HG03432 (cell line): ENCODE results near the gene P2RX6.
A peak's percentile ranks its signal among the peaks of the same experiment; 100 is the strongest.

Experiments used
- ATAC-seq: cut with Tn5 transposase; IDR thresholded peaks from one replicate; pipeline ENCODE4 v1.9.1; 2021; ENCODE audit warnings: mild to moderate bottlenecking, moderate library complexity; ENCODE audit not compliant: unreplicated experiment

P2RX6 gene

DNA sequence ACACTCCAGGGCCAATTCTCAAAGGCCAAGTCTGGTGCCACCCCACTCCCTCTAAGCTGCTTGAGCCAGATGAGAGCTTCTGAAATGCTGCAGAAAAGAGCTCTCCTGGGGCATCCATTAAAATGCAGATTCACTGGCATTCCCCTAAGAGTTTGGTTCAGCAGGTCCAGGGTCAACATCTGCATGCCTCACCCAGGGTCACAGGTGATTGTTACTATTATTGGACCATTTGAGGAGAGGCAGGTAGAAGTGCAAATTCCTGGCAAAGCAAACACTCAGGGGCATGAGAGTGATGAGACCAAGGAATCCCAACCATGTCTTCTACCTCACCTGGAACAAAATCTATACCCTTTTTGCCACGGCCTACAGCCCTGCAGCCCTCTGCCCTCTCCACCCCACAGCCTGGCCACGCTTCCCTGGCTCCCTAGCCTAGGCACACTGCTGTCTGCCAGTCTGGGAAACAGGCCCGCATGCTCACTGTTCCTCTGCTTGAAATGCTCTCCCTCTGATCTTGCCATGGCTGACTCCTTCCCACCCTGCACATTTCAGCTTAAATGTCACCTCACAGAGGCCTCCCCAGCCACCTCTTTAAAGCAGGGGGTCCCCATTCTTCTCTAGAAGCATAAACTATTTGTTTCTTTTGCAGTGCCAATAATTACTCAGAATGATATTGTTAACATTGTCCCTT is 4.4 kb upstream of the P2RX6 start:
- no peak for ATAC-seq

DNA sequence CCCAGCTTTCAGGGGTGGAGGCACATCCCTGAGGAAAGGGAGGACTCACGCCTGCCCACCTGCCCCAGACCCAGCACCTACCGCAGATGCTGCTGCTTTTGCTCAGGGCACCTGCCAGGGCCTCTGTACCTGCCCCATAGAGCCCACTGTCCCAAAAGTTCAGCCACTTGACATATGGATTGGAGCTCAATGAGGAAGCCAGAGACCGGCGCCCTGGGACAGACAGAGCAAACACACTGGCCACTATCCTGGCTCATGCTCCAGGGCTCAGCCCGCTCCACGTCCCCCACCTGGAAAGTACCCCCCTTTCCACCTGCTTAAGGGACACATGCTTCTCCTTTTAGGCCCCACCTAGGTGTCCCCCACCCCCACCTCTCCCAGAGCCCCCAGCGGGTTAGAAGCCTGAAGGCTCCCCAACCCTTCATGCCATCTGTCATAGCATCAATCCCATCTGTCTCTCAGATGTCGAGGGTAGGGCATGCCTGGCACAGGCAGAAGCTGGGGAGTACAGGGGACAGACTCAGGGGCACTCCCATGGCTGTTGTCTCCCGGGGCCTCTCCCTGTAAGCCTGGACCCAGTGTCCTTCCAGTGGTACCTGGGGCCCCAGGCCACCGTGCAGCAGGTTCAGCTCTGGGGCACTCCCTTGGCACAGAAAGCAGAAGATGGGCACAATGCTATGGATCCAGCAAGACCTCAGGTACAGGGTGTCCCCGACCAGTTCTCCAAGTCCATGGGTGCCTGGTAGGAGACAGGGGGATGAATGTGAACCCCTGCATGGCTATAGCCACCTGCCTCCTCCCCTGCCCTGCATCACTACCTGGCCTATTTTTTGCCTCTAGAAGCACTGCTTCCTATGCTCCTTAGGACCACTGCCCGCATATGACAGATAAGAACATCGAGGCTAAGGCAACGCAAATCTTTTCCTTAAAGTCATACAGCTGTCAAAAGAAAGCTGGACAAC is 2.2 kb upstream of the P2RX6 start:
- ATAC-seq, result no peak

DNA sequence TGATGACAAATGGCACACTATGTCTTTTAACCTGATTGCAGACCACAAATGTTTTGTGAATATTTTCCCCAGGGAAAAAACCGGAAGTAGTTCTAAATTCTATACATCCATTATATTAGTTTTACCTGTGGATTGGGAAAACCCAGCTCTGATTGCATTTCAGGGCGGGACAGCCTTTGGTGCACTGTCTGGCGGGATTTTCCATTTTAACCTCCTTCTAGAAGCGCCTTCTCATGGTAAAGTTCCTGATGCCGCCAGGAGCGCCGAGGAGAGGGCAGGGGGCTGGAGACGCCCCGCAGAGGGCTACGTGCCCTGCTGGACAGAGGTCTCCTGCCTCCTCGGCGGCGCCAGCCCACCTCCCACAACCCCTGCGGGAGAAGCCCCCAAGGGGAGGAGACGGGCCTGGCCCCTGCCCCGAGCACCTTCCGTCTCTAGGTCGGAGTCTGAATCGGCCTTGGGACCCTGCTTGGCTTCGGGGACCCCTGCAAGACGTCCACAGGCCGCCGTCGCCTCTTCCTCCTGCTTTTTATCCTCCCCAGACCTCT is 1.2 kb upstream of the P2RX6 start:
- no peak for ATAC-seq

DNA sequence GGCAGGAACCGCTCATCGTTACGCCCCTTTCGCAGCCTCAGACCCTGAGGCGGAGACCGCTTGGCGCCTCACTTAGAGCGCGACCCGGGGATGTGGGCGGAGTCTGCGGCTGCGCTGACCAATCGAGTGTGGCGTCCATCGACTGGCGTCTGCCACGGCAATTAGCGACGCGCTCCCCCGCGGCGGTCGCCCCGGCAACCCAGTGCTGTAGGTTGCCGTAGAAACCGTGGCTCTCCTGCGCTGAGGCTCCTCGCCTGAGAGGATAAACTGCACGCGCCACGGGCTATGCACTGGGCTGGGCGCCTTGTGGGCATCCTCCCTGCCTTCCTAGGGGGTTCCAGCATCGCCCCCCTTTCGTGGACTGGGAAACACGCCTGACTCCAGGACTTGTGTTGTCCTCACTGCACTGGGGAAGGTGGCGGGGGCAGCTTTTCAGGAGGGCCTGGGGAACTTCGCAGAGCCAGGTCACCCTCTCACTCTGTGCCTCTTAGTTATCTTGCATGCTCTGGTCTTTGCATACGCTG is 701 bp upstream of the P2RX6 start:
- ATAC-seq, result peak; percentile 88

DNA sequence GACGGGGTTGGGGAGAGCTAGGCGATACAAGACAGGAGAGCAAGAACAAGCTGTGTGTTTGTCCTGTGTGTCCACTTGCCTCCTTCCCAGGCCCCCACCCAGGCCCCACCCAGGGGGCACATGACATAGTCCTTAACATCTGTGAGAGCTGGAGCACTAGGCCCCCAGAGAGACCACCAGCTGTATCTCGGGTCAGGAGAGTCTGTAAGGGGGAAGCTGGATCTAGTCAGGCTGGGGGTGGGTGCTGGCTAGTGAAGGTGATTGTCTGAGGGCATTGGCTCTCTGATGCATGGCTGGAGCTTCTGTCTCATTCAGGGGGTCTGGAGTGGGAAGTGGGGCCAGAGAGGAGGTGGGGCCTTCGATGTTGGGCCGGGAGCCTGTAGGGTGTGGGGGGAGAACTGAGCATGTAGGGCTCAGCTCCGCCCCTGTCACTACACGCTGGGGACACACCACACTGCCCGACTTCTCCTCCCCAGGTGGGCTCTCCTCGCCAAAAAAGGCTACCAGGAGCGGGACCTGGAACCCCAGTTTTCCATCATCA is 571 bp downstream of the P2RX6 start:
- no peak for ATAC-seq

DNA sequence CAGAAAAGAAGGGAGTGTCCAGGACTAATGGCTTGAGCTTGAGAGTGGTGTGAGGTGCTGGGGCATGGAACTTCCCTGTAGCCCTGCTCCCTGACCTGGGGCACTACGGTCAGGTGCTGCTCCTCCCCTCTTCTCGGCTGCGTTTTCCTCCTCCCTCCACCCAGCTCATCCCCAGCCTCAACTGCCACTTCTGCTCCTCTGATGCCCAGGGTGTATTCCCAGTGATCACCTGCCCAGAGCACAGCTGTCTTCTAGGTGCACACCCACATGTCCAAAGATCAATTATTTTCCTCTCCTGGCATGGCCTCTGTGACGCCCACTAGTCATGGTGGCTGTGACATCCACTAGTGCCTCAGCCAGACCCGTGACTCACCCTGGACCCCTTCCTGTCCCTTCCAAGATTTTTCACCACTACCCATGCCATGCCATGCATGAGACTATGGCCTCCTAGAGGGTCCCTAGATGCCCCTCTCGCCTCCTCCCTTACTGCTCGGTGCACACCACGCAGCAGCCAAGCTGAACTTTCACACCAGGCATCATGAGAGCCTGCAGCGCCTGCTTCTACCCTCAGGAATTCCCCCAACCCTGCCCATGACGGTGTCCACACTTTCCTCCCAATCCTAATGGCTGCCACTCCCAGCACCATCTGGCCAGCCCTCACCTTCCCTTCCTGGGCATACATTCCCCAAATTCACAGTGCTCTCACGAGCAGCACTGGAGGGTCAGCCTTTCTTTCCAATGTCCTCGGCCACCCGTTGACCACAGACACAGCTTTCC is 1.9 kb downstream of the P2RX6 start:
- no peak for ATAC-seq

DNA sequence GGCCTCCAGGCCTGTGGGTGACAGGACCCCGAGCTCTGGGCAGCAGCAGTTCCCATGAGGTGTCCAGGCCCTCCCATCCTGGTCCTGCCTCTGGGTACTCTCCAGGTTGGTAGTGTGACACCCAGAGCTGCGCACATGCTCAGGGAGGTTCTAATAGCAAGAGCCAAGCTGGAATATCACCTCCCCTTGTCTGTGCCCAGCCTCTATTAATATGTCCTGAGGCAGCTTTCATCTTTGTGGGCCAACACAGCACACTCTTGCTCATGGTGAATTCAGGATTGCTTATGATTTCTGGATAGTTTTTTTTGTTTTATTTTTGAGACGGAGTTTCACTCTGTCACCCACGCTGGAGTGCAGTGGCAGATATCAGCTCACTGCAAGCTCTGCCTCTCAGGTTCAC is 3.3 kb downstream of the P2RX6 start:
- ATAC-seq, result no peak

DNA sequence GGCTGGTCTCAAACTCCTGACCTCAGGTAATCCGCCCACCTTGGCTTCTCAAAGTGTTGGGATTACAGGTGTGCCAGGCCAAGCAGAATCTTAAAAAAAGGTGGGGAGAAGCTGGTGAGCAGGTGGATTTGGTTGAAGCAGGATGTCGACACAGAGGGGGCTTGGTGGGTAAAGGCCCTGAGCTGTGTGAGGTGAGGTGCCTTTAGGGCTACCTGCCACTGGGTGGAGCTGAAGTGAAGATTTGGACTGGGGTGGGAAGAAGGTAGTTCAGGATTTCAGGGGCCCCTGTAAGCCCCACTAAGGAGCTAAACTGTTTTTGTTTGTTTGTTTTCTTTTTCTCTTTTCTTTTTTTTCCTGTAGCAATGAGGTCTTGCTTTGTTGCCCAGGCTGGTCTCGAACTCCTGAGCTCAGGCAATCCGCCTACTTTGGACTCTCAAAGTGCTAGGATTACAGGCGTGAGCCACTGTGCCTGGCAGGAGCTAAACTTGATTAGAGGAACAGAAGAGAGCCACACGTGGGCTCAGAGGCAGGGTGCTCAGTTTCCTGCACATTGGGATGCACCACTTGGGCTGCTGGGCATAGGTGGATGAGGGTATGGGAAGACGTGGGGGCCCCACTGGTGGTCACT is 6.0 kb downstream of the P2RX6 start:
- no peak for ATAC-seq

DNA sequence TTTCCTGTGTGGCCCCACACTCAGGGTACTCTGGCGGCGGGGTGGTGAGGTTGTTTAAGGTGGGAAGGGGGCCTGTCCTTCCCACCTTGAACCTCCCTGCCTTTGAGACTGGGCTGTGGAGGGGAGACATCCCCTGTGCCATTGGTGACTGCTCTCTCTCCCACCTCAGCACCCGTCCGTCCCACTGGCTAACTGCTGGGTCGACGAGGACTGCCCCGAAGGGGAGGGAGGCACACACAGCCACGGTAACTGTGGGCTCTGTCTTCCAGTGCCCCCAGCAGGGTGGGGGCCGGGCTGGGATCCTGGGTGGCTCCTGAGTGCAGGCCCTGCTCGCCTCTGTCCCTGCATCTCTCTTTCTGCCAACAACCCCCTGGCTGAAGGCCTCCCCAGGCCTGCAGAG is 7.5 kb downstream of the P2RX6 start:
- ATAC-seq, result no peak

DNA sequence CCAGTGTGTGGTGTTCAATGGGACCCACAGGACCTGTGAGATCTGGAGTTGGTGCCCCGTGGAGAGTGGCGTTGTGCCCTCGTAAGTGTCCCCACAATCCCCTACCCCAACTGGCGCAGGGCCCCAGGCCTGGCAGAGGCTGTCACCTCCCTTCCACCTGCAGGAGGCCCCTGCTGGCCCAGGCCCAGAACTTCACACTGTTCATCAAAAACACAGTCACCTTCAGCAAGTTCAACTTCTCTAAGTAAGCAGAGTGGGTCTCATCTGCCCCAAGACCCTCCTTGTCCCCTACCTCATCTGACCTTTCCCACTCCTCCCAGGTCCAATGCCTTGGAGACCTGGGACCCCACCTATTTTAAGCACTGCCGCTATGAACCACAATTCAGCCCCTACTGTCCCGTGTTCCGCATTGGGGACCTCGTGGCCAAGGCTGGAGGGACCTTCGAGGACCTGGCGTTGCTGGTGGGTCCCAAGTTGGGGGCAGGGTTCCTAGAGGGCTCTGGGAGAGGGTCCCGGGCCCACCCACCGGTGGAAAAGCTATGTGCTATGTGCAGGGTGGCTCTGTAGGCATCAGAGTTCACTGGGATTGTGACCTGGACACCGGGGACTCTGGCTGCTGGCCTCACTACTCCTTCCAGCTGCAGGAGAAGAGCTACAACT is 8.1 kb downstream of the P2RX6 start:
- no peak for ATAC-seq

DNA sequence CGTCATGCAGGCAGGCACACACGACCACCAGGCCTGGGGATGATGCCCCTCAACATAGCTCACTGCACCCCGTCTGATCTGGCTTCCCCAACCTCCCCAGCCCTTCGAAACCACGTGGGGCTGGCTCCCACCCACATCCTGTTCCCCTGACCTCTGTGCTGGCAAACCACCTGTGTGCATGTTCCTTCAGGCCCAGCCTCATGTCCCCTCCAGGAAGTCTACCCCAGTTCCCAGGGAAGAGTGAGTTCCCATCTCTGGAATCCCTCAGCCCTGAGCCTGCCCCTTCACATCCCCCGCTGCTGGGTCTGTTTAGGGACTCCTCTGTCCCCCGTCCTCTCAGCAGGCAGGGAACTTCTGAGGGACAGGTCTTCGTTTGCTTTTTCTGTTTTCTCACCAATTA is 10.3 kb downstream of the P2RX6 start:
- ATAC-seq, result no peak

DNA sequence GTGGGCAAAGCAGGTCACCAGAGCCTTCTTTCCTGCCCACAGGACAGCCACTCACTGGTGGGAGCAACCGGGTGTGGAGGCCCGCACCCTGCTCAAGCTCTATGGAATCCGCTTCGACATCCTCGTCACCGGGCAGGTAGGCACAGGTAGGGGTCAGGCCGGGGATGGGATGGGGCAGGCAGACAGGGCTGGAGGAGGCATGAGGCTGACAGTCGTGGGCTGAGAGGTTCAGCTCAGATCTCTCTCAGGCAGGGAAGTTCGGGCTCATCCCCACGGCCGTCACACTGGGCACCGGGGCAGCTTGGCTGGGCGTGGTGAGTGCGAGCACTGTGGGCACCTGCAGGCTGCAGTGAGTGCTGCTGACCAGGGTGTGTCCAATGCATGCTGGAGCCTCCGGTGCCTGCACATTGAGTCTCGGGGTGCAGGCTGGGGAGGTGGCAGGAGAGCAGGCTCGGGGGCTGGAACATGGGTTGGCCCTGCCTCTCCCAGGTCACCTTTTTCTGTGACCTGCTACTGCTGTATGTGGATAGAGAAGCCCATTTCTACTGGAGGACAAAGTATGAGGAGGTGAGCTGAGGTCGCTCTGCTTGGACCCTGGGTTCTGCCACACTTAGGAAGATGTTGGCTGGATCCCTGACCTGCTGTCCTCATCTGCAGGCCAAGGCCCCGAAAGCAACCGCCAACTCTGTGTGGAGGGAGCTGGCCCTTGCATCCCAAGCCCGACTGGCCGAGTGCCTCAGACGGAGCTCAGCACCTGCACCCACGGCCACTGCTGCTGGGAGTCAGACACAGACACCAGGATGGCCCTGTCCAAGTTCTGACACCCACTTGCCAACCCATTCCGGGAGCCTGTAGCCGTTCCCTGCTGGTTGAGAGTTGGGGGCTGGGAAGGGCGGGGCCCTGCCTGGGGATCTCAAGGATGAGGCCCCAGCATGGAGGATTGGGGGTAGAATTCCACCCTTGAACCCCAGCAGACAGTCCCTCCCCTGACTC is 11.1 kb downstream of the P2RX6 start:
- ATAC-seq, result no peak

DNA sequence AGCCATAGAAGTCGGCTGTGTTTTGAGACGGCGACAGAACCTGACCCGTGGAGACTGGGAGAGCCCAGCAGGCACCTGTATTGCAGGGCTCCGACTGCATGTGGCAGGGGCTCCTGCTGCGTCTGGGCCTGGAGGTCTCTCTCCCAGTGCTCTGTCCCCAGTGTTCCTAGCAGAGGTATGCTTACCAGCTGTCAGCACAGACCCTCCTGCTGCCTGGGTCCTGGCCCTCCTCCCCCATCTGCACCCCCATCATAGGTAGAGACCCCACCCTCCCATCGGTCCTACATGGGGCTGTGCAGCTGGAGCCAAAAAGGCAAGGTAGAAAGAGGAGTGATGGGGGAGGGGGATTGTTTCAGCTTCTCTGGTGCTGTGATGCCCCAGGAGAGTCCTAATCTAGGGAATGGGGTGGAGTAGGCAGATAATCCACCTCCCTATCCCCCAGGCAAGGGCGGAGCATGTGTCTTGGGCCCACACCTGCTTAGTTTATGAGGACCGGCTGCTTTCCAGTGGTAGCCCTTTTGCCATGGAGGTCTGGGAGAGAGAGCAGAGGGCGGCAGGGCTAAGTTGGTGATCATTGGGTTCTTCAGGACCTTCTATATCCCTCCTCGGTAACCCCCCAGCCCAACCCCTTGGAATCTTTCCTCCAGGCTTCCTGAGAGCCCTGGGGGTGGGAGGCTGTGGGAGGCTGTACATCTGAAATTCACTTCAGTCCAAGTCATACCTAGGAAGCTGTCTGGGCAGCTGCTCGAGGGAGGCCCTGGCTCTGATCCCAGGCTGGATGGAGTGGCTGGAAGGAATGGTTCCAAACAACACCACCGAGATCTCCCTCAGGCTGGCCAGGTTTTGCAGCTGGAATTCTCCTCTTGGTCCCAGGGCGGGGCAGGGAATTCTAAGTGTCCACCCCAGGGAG is 12.1 kb downstream of the P2RX6 start:
- no peak for ATAC-seq

DNA sequence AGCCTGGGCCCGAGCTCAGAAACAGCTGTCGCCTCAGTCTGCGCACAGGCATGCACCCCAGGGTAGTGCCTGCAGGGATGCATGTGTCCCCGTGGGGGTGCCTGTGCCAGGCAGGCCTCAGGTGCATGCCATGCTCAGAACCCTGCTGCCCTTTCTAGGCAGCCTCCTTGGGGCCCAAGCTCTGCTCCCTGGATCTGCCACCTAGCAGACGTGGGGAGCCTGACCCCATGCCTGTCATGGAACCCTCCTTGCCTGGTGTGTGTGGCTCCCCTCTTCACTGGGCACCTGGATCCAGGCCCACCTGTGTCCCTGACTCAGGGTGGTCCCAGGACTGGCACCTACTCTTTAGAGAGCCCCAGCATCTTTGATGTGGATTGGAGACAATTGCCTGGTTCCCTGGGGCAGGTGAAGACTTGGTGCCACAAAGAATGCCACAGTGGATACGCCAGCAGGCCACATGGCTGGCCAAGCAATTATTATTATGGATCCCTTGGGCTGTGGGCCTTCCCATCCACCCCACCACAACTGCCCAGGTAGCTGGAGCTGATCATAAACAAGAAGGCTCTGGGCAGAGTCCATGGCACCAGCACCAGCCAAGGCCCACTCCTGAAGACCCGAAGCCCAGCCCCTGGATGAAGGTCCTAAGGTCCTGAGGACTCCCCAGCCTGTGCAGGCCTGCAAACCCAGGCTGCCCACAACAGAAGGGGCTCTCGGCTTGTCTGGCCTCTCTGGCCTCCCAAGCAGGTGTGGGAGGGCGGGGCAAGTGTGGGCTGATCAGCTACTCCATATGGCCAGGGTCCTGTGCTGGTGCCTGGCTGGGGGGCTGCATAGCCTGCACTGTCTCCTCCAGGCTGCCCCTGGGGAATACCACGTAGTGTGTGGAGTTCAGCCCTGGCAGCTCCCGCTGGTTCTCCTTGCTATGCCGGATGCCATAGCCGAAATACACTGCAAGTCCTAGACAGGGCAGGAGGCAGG is 13.6 kb downstream of the P2RX6 start:
- no peak for ATAC-seq

DNA sequence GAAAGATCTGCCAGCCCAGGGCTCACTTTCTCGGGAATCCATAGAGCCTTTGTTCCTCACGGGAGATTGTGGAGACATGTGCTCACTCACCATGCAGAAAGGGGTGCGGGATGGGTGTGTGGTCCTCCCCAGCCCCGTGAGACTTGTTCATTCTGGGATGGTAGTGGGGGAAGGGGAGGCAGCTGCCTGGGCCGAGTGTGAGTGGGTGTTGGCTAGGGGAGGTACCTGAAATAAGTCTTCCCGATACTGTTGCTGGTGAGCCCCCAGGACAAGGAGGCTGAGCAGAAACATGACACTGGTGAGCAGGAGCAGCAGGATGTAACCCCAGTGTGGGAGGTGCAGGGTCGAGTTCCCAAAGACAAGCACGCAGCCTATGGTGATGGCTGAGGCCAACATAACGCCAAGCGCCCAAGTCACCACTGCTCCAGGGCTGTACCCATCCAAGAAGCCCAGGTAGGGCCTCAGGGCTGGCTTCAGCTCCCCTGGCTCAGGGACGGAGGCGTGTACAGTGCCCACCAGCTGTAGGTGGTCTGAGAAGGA is 14.6 kb downstream of the P2RX6 start:
- no peak for ATAC-seq

DNA sequence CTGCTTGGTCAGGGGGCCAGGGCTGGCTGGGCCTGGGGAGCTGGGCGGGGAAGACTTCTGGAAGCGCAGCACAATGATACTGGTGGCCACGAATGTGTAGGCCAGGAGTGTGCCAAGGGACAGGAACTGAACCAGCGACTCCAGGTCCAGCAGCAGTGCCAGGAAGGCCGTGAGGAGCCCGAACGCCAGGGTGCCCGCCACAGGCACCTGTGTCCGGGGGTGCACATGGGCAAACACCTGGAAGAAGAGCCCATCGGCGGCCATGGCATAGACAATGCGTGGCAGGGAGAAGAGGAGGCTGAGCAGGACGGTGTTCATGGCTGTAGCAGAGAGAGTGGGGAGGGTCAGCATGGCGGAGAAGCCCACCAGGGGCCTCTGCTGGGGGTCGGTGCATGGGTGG is 15.1 kb downstream of the P2RX6 start:
- ATAC-seq, result no peak
